ENCODE results near the gene FUZ.
A peak's percentile ranks its signal among the peaks of the same experiment; 100 is the strongest.

The FUZ gene

GRCh38 chr19:49807058-49807903, 5.8 kb downstream of the FUZ start:
- Histone ChIP-seq H3K4me2 (ENCODE audit: low read depth, low read length, poor library complexity, severe bottlenecking) (no peak overlapping the region), H3K36me3 (ENCODE audit: low read length) (no peaks in the 10 kb centered on the region), H3F3A (ENCODE audit: insufficient read depth) (0 out of 2 replicates have a peak, but pooled peaks cover 6% of the 10 kb centered on the region), H3K9me2 (replicated peaks; ENCODE audit: insufficient read depth, low read length) (no peaks in the 10 kb centered on the region), H3K9me3 (ENCODE audit: insufficient read depth, low read length) (no peaks in the 10 kb centered on the region), H4K20me1 (ENCODE audit: low read depth, low read length) (no peaks in the 10 kb centered on the region), H2AFZ (ENCODE audit: low read depth, low read length, severe bottlenecking) (no peak overlapping the region), H3K27ac (ENCODE audit: low read depth, low read length) (peak overlapping the region; percentile 20; the same call in 1 of the 2 replicates), H3K79me2 (ENCODE audit: insufficient read depth, low read length) (no peaks in the 10 kb centered on the region), H3K9ac (ENCODE audit: low read length) (no peak overlapping the region), H3K4me3 (ENCODE audit: insufficient read depth, low read length, poor library complexity, severe bottlenecking) (no peak overlapping the region), H3K27me3 (ENCODE audit: low read length) (no peaks in the 10 kb centered on the region)
- no peak for TF ChIP-seq CTCF (IDR thresholded peaks at IDR 0.05; ENCODE audit: insufficient read depth, low read length, poor library complexity, severe bottlenecking)
- no peak for TF ChIP-seq EZH2phosphoT487 (conservative IDR thresholded peaks at IDR 0.05; ENCODE audit: low read length)

GRCh38 chr19:49806620-49806959, 6.5 kb downstream of the FUZ start:
- Histone ChIP-seq H3K27me3 (ENCODE audit: low read length) (no peaks in the 10 kb centered on the region), H3F3A (ENCODE audit: insufficient read depth) (0 out of 2 replicates have a peak, but pooled peaks cover 3% of the 10 kb centered on the region), H3K9me2 (replicated peaks; ENCODE audit: insufficient read depth, low read length) (no peaks in the 10 kb centered on the region), H3K9me3 (ENCODE audit: insufficient read depth, low read length) (no peaks in the 10 kb centered on the region), H3K4me2 (ENCODE audit: low read depth, low read length, poor library complexity, severe bottlenecking) (no peak overlapping the region), H3K27ac (ENCODE audit: low read depth, low read length) (no peak overlapping the region), H3K79me2 (ENCODE audit: insufficient read depth, low read length) (no peaks in the 10 kb centered on the region), H2AFZ (ENCODE audit: low read depth, low read length, severe bottlenecking) (no peak overlapping the region), H4K20me1 (ENCODE audit: low read depth, low read length) (no peaks in the 10 kb centered on the region), H3K9ac (ENCODE audit: low read length) (no peak overlapping the region), H3K36me3 (ENCODE audit: low read length) (no peaks in the 10 kb centered on the region), H3K4me3 (ENCODE audit: insufficient read depth, low read length, poor library complexity, severe bottlenecking) (no peak overlapping the region)
- TF ChIP-seq EZH2phosphoT487 (conservative IDR thresholded peaks at IDR 0.05; ENCODE audit: low read length) (no peak), CTCF (IDR thresholded peaks at IDR 0.05; ENCODE audit: insufficient read depth, low read length, poor library complexity, severe bottlenecking) (no peak)

GRCh38 chr19:49805822-49806619, 7.1 kb downstream of the FUZ start:
- H3K9me3 ChIP-seq (ENCODE audit: insufficient read depth, low read length) = no peaks in the 10 kb centered on the region
- H3K79me2 ChIP-seq (ENCODE audit: insufficient read depth, low read length) = no peaks in the 10 kb centered on the region
- no peaks in the 10 kb centered on the region for H4K20me1 ChIP-seq (ENCODE audit: low read depth, low read length)
- H3K9ac ChIP-seq (ENCODE audit: low read length) = no peak overlapping the region
- H2AFZ ChIP-seq (ENCODE audit: low read depth, low read length, severe bottlenecking) = no peak overlapping the region
- H3K4me3 ChIP-seq (ENCODE audit: insufficient read depth, low read length, poor library complexity, severe bottlenecking) = no peak overlapping the region
- no peak overlapping the region for H3K4me2 ChIP-seq (ENCODE audit: low read depth, low read length, poor library complexity, severe bottlenecking)
- H3K9me2 ChIP-seq (replicated peaks; ENCODE audit: insufficient read depth, low read length) = no peaks in the 10 kb centered on the region
- 0 out of 2 replicates have a peak, but pooled peaks cover 3% of the 10 kb centered on the region for H3F3A ChIP-seq (ENCODE audit: insufficient read depth)
- TF ChIP-seq EZH2phosphoT487 (conservative IDR thresholded peaks at IDR 0.05; ENCODE audit: low read length) (no peak), CTCF (IDR thresholded peaks at IDR 0.05; ENCODE audit: insufficient read depth, low read length, poor library complexity, severe bottlenecking) (no peak)
- no peak overlapping the region for H3K27ac ChIP-seq (ENCODE audit: low read depth, low read length)
- H3K27me3 ChIP-seq (ENCODE audit: low read length) = no peaks in the 10 kb centered on the region
- H3K36me3 ChIP-seq (ENCODE audit: low read length) = no peaks in the 10 kb centered on the region
